GM12892 (cell line): Measurements from ENCODE around the gene CFDP1.

Experiments used
- POLR2A ChIP-seq: IDR thresholded peaks from 2 replicates; pipeline ENCODE4 v1.6.1; 2011; ENCODE audit warnings: low read depth, low read length, control low read depth
- POLR2AphosphoS5 ChIP-seq: IDR thresholded peaks from 2 replicates; pipeline ENCODE4 v1.6.1; 2011; ENCODE audit warnings: low read depth, low read length, control low read depth
- TAF1 ChIP-seq: IDR thresholded peaks from 2 replicates; pipeline ENCODE4 v1.6.1; 2011; ENCODE audit warnings: low read depth, mild to moderate bottlenecking, control low read depth, low read length, borderline replicate concordance

- TF ChIP-seq POLR2AphosphoS5 = no peak
- TF ChIP-seq POLR2A = no peak
- TF ChIP-seq TAF1 = no peak
These were observed 62.1 kb downstream of the CFDP1 start for GRCh38 chr16:75371171-75371570.
